ENCODE measurements around the gene PLEKHA1. TPM values are rescaled to one million over a fixed set of nuclear protein-coding genes. Genes with fewer than 3 reads are reported as not detected.
A peak's percentile ranks its signal among the peaks of the same experiment; 100 is the strongest.

PLEKHA1 gene
- total RNA-seq, 1 experiment from 2014 or later = 18.9 TPM

DNA sequence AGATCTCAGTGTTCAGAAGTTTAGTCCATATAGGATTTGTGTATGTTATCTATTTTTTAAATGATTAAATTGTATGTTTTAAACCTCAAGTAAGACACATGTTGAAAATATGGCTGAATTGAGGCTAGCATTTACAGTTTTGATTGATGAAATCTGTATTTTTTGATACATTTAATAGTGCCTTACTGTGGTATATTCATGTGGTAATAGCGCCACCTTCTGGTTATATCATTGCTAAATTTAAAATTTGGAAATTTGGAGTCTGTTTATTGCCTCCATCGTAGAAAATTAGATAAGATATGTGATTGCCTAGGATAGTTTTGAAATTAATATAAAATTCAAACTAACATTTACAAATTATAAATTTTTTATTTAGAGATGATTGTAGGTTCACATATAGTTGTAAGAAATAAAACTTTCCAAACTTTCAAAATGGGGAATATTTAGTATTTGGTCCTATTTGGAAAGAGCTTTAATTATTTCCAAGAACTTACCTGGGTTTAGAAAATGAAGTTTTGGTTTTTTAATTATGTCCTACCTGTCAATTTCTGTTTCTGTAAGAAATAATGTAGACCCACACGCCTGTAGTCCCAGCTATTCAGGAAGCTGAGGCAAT is 60.8 kb downstream of the PLEKHA1 start:
- no peak for TF ChIP-seq EZH2 (IDR thresholded peaks at IDR 0.05; ENCODE audit: borderline replicate concordance, low read depth, low read length, poor library complexity, severe bottlenecking)
- peak; percentile 72 for TF ChIP-seq CTCF (conservative IDR thresholded peaks at IDR 0.05; ENCODE audit: low read depth, low read length)
- DNase-seq (ENCODE audit: low spot score) = peak; percentile 64
- Histone ChIP-seq H3K4me3 (ENCODE audit: low read depth, low read length, poor library complexity, severe bottlenecking) (no peak overlapping the region), H3K4me1 (ENCODE audit: insufficient read depth, low read length, poor library complexity, severe bottlenecking) (no peaks in the 10 kb centered on the region), H3K27me3 (replicated peaks; ENCODE audit: insufficient read depth, low read depth, low read length, poor library complexity) (no peaks in the 10 kb centered on the region), H3K9me3 (ENCODE audit: low read depth, low read length, poor library complexity, severe bottlenecking) (no peaks in the 10 kb centered on the region), H3K36me3 (ENCODE audit: insufficient read depth, low read length, poor library complexity, severe bottlenecking) (no peaks in the 10 kb centered on the region), H3K27ac (ENCODE audit: low read depth, low read length, poor library complexity, severe bottlenecking) (no peak overlapping the region)
- no TSS peak for BruUV-seq (replicated peaks)
- intact Hi-C loops (cut with micrococcal nuclease; ENCODE audit: unreplicated experiment) = loop anchor here (1.0 to 5.0 kb wide), 2 partner anchors 132 to 137 kb away; no protein-coding TSS in a partner anchor
- CTCF ChIA-PET = interaction anchor here (0.7 to 2.8 kb wide), 4 partner anchors 92 to 156 kb away, joined by 3 to 15 read pairs (median 5); no protein-coding TSS in a partner anchor
- POLR2A ChIA-PET (ENCODE audit: low non-redundant PET) = no interaction called here

DNA sequence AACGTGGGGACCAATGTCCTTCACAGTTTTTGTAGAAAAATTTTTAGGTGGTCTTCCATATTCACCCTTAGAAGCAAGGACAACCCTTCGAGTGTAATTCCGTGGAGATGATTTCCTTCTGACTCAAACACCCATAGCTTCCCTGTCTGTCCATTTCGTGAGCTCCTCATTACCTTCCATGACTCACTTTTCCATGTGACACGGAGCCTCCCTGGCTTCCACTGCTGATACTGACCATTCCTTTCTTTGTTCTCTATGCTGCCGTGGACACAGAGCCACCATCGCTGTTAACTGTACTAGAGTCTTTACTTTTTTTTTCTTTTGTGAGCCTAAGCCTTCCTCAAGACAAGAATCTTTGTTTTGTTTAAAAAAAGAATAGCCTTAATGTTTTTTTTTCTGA is 67.5 kb downstream of the PLEKHA1 start:
- no TSS peak for BruUV-seq (replicated peaks)
- TF ChIP-seq CTCF (conservative IDR thresholded peaks at IDR 0.05; ENCODE audit: low read depth, low read length) (no peak), EZH2 (IDR thresholded peaks at IDR 0.05; ENCODE audit: borderline replicate concordance, low read depth, low read length, poor library complexity, severe bottlenecking) (no peak)
- no peaks in the 10 kb centered on the region for H3K4me1 ChIP-seq (ENCODE audit: insufficient read depth, low read length, poor library complexity, severe bottlenecking)
- H3K4me3 ChIP-seq (ENCODE audit: low read depth, low read length, poor library complexity, severe bottlenecking) = no peak overlapping the region
- H3K27ac ChIP-seq (ENCODE audit: low read depth, low read length, poor library complexity, severe bottlenecking) = no peak overlapping the region
- CTCF ChIA-PET = no interaction called here
- POLR2A ChIA-PET (ENCODE audit: low non-redundant PET) = no interaction called here
- H3K36me3 ChIP-seq (ENCODE audit: insufficient read depth, low read length, poor library complexity, severe bottlenecking) = no peaks in the 10 kb centered on the region
- H3K9me3 ChIP-seq (ENCODE audit: low read depth, low read length, poor library complexity, severe bottlenecking) = no peaks in the 10 kb centered on the region
- no peak for DNase-seq (ENCODE audit: low spot score)
- H3K27me3 ChIP-seq (replicated peaks; ENCODE audit: insufficient read depth, low read depth, low read length, poor library complexity) = no peaks in the 10 kb centered on the region
- intact Hi-C loops (cut with micrococcal nuclease; ENCODE audit: unreplicated experiment) = no loop called here

DNA sequence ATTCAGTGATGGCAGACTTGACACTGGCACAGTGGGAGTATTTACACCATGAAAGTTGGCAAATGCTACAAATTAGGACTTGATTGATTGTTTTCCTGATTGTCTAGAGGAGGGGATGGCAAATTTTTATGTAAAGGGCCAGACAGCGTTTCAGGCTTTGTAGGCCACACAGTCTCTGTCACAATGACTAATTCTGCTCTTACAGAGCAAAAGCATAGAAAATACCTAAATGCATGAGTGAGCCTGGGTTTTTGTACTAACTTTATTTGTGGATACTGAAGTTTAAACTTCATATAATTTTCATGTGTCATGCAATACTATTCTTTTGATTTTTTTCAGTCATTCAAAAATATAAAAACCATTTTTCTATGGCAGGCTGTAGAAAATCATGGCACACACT is 71.0 kb downstream of the PLEKHA1 start:
- no TSS peak for BruUV-seq (replicated peaks)
- ChIA-PET POLR2A (ENCODE audit: low non-redundant PET) (interaction anchor here (0.7 kb wide), 1 partner anchor 12 kb away, joined by 3 read pairs; no protein-coding TSS in a partner anchor), CTCF (no interaction called here)

More for the DNA sequence above, 71.0 kb downstream of the PLEKHA1 start:
- Histone ChIP-seq H3K36me3 (ENCODE audit: insufficient read depth, low read length, poor library complexity, severe bottlenecking) (no peaks in the 10 kb centered on the region), H3K27ac (ENCODE audit: low read depth, low read length, poor library complexity, severe bottlenecking) (no peak overlapping the region), H3K27me3 (replicated peaks; ENCODE audit: insufficient read depth, low read depth, low read length, poor library complexity) (no peaks in the 10 kb centered on the region), H3K9me3 (ENCODE audit: low read depth, low read length, poor library complexity, severe bottlenecking) (no peaks in the 10 kb centered on the region), H3K4me1 (ENCODE audit: insufficient read depth, low read length, poor library complexity, severe bottlenecking) (peaks cover 4% of the 10 kb centered on the region), H3K4me3 (ENCODE audit: low read depth, low read length, poor library complexity, severe bottlenecking) (no peak overlapping the region)
- intact Hi-C loops (cut with micrococcal nuclease; ENCODE audit: unreplicated experiment) = no loop called here
- TF ChIP-seq CTCF (conservative IDR thresholded peaks at IDR 0.05; ENCODE audit: low read depth, low read length) (no peak), EZH2 (IDR thresholded peaks at IDR 0.05; ENCODE audit: borderline replicate concordance, low read depth, low read length, poor library complexity, severe bottlenecking) (no peak)
- no peak for DNase-seq (ENCODE audit: low spot score)

All from A673 (cell line).